ENCODE measurements around the gene ESYT2.

DNA sequence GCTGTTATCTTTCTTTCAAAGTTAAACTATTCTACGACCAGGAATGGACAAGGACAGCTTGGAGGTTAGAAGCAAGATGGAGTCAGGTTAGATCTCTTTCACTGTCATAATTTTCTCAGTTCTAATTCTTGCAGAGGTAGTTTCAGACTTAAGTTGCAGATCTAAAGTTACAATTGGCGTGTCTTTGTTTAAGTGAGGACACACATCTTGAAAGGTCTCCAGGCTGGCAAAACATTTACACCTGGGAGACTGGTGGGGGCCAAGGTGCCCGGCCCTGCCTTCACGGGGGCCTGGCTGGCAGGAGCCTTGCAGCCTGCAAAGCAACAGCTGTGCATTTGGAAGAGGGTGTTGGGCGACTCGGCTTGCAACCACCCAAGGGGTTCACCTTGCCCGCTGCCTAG is 25.4 kb upstream of the ESYT2 start:
- TF ChIP-seq ZNF274 (IDR thresholded peaks at IDR 0.05; ENCODE audit: low read depth, low read length) (no peak), SUZ12 (IDR thresholded peaks at IDR 0.05; ENCODE audit: extremely low read depth, insufficient read depth, insufficient read length) (no peak)
